RWPE1 (cell line): ENCODE data around the gene HNRNPM.

ENCODE experiments used
- CTCF ChIA-PET: fragments of 350-600 bp; sonication (Branson Sonifier 250); formaldehyde crosslinking; extraction: SDS; loops from one replicate; lab custom pipeline; 2021; lab: Yijun Ruan, JAX
- POLR2A ChIA-PET: fragments of 400-600 bp; formaldehyde crosslinking; extraction: SDS; loops from one replicate; lab custom pipeline; 2020; ENCODE audit warnings: antibody characterized with exemption; ENCODE audit not compliant: low non-redundant PET; lab: Yijun Ruan, JAX
- DNase-seq: peaks from one replicate; pipeline ENCODE4 v3.0.0; 2012; ENCODE audit warnings: low spot score
- H3K27ac ChIP-seq: fragments of 450-650 bp; 2 replicates; pipeline ENCODE4 v1.5.1; 2017
- CTCF ChIP-seq: fragments of 450-650 bp; conservative IDR thresholded peaks from 2 replicates; pipeline ENCODE4 v1.5.1; 2017; ENCODE audit warnings: low read depth, mild to moderate bottlenecking

HNRNPM gene

GRCh38 chr19:8468761-8469373, 24.1 kb downstream of the HNRNPM start:
- no peak for TF ChIP-seq CTCF

GRCh38 chr19:8469613-8470368, 25.0 kb downstream of the HNRNPM start:
- ChIA-PET CTCF (no interaction called here), POLR2A (no interaction called here)
- no peak for DNase-seq
- TF ChIP-seq CTCF, result no peak
- no peak overlapping the region for H3K27ac ChIP-seq

More at GRCh38 chr19:8468761-8469373, 24.1 kb downstream of the HNRNPM start:
- POLR2A ChIA-PET, result no interaction called here
- no peak for DNase-seq
- CTCF ChIA-PET, result no interaction called here
- no peak overlapping the region for H3K27ac ChIP-seq

GRCh38 chr19:8473648-8474476, 29.1 kb downstream of the HNRNPM start:
- no peak for DNase-seq
- TF ChIP-seq CTCF, result no peak
- H3K27ac ChIP-seq, result no peak overlapping the region
- POLR2A ChIA-PET, result interaction anchor here (0.6 to 0.7 kb wide), 2 partner anchors 9 to 36 kb away, joined by 3 to 4 read pairs; no protein-coding TSS in a partner anchor
- CTCF ChIA-PET, result interaction anchor here (0.6 to 0.7 kb wide), 2 partner anchors 11 to 104 kb away, joined by 3 read pairs; no protein-coding TSS in a partner anchor

GRCh38 chr19:8475005-8475404, 30.2 kb downstream of the HNRNPM start:
- POLR2A ChIA-PET, result no interaction called here
- no peak overlapping the region for H3K27ac ChIP-seq
- no peak for TF ChIP-seq CTCF
- CTCF ChIA-PET, result no interaction called here
- no peak for DNase-seq

GRCh38 chr19:8476524-8476923, 31.7 kb downstream of the HNRNPM start:
- POLR2A ChIA-PET, result no interaction called here
- CTCF ChIA-PET, result interaction anchor here (0.7 kb wide), 1 partner anchor 16 kb away, joined by 3 read pairs; no protein-coding TSS in a partner anchor

More at GRCh38 chr19:8476524-8476923, 31.7 kb downstream of the HNRNPM start:
- no peak for DNase-seq
- H3K27ac ChIP-seq, result no peak overlapping the region
- TF ChIP-seq CTCF, result no peak
